Measurements from ENCODE around the gene IGFL3.
"Not testable (repeated sequence)": the region's sequence is repeated elsewhere in the genome, so short reads cannot be mapped to it uniquely, and the experiment has no call there.

The IGFL3 gene

DNA sequence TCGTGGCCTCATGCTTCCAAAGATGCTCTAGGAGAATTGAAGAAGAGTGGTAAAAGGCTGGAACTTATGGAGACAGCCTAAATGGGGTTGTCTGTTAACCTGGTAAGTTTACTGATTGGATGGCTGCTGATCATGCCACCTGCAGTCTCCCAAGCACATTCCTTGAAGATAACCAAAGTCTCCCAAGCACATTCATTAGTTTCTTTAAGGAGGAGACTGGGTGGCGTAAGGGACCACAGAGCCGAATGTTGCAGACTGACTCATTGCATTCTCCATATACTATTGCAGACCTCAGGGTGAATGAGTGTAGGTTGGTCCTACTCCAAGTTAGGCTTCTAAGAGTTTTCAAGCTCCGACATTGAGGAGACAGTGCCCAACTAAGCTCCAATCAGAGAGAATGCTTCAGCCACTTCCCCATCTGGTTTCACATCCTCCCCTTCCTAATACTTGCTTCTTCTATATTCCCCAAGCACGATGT lies at the start of gene IGFL3:
Gene IGFL3, minus strand, starts transcription at position 51 of the 478 bp plus-strand sequence. Its CDS starts 39 bp downstream, at position 12.
- no peak for DNase-seq

DNA sequence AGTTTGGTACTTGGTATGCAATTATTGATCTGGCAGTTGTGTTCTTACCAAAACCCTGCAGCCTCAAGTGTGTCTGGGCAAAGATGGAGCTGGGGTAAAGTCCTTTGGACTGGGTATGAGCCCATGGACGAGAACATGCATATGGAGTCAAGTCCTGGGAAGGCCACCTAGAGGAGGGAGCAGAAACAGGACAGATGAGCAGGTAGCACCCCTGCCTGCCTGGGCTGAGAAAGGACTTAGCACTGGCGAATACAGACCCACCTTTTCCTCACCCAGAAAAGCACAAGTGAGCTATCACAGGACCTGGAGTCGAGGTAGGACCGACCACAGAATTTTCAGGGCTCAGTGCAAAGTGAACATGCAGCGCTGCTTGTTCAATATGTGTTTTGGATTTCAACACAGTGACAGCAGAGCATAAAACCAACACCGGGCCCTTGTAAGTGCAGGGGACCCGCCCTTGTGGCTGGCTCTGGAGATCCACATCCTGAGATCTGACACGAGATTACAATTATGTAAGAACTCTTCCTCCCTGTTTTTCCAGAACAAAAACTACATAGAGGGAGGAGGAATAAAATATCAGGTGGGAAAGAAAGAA lies 49.5 kb upstream of the IGFL3 start:
- TF ChIP-seq GATA1 (IDR thresholded peaks at IDR 0.05; ENCODE audit: low read depth, low read length): no peak
- TF ChIP-seq POLR2A (IDR thresholded peaks at IDR 0.05; ENCODE audit: low read length): no peak
- no peak for DNase-seq

More for the DNA sequence above, at the start of gene IGFL3:
- TF ChIP-seq POLR2A (IDR thresholded peaks at IDR 0.05; ENCODE audit: low read length) (no peak), GATA1 (IDR thresholded peaks at IDR 0.05; ENCODE audit: low read depth, low read length) (no peak)

DNA sequence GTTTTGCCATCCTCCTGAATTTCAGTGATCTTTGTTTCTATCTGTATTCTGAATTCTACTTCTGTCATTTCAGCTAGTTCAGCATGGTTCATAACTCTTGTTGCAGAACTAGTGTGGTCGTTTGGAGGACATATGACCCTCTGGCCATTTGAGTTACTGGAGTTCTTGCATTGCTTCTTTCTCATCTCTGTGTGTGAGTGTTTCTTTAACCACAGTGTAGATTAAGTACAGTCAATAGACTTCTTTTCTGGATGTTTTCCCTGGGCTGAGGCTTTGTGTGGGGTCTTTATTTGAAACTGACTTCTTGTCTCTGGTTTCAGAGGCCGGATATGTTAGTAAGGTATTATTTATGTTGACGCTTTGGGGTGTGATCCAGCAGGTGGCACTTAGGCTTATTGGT lies 38.2 kb upstream of the IGFL3 start:
- no peak for DNase-seq
- TF ChIP-seq POLR2A (IDR thresholded peaks at IDR 0.05; ENCODE audit: low read length) (no peak), GATA1 (IDR thresholded peaks at IDR 0.05; ENCODE audit: low read depth, low read length) (no peak)

DNA sequence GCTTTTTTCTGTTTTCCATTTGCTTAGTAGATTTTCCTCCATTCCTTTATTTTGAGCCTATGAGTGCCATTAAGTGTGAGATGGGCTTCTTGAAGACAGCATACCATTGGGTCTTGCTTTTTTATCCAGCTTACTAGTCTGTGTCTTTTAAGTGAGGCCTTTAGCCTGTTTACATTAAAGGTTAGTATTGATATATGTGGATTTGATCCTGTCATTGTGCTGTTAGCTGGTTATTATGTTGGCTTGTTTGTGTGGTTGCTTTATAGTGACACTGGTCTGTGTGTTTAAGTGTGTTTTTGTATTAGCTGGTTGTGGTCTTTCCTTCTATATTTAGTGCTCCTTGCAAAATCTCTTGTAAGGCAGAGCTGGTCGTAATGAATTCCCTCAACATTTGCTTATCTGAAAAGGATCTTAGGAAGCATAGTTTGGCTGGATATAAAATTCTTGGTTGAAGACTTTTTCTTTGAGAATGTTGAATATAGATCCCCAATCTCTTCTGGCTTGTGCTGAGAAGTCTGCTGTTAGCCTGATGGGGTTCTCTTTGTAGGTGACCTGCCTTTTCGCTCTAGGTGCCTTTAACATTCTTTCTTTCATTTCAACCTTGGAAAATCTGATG lies 37.3 kb upstream of the IGFL3 start:
- DNase-seq: not testable (repeated sequence)

DNA sequence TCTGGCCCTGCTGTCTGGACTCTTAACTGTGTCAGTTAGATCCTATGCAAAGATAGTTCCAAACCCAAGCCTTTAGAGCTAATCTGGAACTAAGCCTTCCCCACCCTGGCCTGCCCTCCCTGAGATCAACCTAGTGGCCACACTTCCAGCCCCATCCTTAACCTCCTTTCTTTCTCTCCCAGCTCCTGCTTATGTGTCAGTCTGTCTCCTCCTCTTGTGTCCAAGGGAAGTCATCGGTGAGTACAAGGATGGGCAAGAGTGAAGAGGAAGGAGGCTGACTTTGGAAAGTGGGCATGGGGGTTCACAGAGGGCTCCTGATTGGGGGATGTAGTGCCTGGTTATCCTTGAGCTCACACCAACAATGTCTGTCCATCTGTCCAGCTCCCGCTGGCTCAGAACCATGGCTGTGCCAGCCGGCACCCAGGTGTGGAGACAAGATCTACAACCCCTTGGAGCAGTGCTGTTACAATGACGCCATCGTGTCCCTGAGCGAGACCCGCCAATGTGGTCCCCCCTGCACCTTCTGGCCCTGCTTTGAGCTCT lies 35.8 kb upstream of the IGFL3 start:
- no peak for DNase-seq
- TF ChIP-seq GATA1 (IDR thresholded peaks at IDR 0.05; ENCODE audit: low read depth, low read length): no peak
- no peak for TF ChIP-seq POLR2A (IDR thresholded peaks at IDR 0.05; ENCODE audit: low read length)

DNA sequence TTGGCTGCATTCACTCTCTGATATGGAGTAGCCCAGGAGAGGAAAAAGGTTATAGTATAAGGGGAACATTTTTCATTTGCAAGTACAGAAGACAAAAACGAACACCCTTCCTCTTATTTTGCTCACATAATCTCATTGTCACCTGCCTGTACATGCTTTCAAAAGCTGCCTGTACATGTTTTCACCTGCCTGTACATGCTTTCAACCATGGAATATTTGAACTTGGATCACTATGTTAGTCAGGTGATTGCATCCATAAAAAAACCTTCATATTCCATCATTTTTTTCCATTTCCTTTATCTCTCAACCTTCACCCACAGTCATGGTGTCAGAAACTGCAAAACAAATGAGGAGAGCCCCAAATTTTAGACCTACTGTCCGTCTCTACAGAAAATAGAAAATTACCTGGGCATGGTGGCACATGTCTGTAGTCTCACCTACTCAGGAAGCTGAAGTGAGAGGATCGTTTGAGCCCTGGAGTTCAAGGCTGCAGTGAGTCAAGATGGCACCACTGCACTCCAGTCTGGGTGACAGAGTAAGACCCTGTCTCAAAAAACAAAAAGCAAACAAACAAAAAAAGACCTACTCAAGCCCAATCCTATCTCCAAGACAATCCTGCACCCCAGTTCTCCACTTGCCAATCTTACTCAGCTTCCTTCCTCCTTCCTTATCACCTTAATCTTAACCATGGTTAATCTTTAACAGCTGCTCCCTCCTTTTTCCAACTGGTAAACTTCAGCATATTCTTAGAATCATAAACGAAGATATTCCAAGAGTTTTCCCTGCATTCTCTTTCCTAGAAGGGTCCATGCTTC lies 35.1 kb upstream of the IGFL3 start:
- no peak for DNase-seq
- TF ChIP-seq GATA1 (IDR thresholded peaks at IDR 0.05; ENCODE audit: low read depth, low read length): no peak
- no peak for TF ChIP-seq POLR2A (IDR thresholded peaks at IDR 0.05; ENCODE audit: low read length)

DNA sequence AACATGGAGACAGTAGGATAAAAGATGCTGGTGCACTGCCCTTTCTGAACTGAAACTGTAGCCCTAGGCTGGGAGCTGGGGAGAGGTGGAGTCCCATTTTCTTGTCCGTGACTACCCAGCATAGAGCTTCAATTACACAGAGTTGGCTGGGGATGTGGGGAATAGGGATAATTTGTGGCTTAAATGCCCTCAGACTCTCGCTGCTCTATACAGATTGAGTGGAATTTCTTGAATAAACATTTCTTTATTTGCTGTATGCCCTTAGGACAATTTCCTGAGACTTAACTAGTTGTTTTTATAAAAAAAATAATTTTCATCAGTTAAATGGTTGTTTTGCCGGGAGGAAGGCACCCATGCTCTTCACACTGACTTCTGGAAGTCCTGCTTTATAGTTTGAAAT lies 30.7 kb upstream of the IGFL3 start:
- no peak for TF ChIP-seq GATA1 (IDR thresholded peaks at IDR 0.05; ENCODE audit: low read depth, low read length)
- TF ChIP-seq POLR2A (IDR thresholded peaks at IDR 0.05; ENCODE audit: low read length): no peak

DNA sequence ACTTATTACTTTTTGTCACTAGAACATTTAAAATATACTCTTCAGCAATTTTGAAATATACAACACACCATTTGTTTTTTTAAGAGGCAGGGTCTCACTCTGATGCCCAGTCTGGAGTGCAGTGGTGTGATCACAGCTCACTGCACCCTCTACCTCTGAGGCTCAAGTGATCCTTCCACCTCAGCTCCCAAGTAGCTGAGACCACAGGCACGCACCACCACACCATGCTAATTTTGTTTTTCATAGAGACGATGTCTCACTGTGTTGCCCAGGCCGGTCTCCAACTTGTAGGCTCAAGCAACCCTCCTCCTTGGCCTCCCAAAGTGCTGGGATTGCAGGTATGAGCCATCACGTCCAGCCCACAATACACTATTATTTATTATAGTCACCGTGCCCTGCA lies 26.1 kb upstream of the IGFL3 start:
- DNase-seq: no peak
- no peak for TF ChIP-seq GATA1 (IDR thresholded peaks at IDR 0.05; ENCODE audit: low read depth, low read length)
- no peak for TF ChIP-seq POLR2A (IDR thresholded peaks at IDR 0.05; ENCODE audit: low read length)

More for the DNA sequence above, 30.7 kb upstream of the IGFL3 start:
- no peak for DNase-seq

DNA sequence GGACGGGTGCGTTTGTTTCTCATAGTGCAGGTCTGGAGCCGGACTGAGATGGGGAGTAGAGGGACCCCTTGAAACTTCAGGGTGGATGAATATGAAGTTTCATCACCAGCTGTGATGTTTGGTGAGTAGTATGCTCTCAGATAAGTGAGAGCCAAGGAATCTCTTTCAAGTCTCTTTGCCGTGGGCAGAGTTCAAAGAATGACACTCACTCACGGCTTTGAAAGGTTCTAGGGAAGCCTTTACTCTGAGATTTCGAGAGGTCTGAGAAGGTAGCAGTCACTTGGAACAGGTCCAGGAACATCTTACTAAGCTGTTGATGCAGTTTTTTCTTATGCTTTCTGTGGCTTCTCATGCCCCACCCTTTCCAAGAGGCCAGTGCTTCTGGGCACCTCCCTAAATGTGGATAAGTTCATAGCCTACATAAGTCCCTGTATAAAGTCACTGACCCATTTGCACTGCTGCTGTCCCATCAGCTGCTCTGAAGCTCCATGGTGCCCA lies 23.4 kb upstream of the IGFL3 start, which contains the start of gene IGFL2:
Gene IGFL2, plus strand, starts transcription at position 448 of the 498 bp plus-strand sequence. Its CDS starts 41 bp downstream, at position 489.
- DNase-seq: peak in 1 of 2 experiments; percentile 9

DNA sequence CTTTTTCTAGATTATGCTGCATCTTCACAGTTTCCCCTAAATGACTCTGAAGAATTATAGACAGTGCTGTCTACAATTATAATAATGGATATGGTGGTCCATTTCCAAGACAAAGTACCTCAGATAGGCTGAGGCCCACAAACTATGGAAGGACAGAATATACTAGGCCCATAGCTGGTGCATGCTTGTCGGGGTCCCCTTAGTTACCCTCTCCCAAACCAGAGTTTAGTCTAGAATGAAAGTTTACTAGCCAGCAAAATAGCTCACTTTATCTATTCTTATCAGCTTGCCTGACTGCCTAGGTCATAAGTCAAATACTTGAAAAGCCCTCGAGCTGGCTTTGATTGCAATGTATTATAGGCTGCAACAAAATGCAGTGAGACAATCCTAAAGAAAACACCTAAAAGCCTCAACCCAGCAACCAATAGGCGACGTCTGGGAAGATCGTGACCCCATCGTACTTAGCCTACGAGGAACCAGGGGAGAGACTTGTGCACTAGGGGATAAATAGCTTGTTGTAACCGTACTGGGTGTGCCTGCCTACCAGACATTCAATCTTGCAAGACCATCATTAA lies 22.8 kb upstream of the IGFL3 start:
- DNase-seq: no peak
- TF ChIP-seq GATA1 (IDR thresholded peaks at IDR 0.05; ENCODE audit: low read depth, low read length): no peak
- no peak for TF ChIP-seq POLR2A (IDR thresholded peaks at IDR 0.05; ENCODE audit: low read length)

More for the DNA sequence above, 23.4 kb upstream of the IGFL3 start, which contains the start of gene IGFL2:
- TF ChIP-seq GATA1 (IDR thresholded peaks at IDR 0.05; ENCODE audit: low read depth, low read length): no peak
- TF ChIP-seq POLR2A (IDR thresholded peaks at IDR 0.05; ENCODE audit: low read length): peak; percentile 19

DNA sequence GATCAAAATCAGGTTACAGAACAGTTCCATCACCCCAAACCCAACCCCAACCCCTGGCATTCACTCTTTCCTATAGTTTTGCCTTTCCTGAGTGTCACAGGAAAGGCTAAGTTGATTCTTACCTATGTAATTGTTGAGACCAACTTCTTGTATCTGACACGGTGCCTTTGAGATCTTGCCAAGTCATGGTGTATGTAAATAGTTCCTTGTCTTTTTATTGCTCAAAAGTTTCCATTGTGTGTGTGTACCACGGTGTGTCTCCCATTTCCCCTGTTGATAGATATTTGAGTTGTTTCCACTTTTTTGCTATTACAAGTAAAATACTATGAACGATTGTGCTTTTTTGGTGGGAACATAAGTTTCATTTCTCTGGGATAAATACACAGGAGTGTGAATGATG lies 20.3 kb upstream of the IGFL3 start:
- no peak for DNase-seq
- TF ChIP-seq POLR2A (IDR thresholded peaks at IDR 0.05; ENCODE audit: low read length) (no peak), GATA1 (IDR thresholded peaks at IDR 0.05; ENCODE audit: low read depth, low read length) (no peak)

DNA sequence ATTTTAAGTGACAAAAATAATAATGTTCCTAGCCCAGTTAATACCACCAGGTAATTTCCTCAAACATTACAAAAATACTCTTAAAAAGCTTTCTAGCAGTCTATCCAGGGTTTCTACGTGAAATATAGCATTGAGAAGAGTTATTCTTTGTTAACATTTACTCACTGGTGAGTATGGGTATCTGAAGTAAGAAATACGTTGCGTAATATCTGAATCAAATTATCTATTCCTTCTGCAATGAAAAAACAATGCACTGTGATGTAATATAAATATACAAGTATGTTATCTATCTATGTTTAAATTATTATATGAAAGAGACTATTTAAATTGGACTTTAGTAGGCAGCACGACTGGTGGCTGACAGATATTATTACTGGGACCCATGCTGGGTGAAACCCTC lies 17.8 kb upstream of the IGFL3 start:
- TF ChIP-seq POLR2A (IDR thresholded peaks at IDR 0.05; ENCODE audit: low read length) (no peak), GATA1 (IDR thresholded peaks at IDR 0.05; ENCODE audit: low read depth, low read length) (no peak)
- DNase-seq: no peak

DNA sequence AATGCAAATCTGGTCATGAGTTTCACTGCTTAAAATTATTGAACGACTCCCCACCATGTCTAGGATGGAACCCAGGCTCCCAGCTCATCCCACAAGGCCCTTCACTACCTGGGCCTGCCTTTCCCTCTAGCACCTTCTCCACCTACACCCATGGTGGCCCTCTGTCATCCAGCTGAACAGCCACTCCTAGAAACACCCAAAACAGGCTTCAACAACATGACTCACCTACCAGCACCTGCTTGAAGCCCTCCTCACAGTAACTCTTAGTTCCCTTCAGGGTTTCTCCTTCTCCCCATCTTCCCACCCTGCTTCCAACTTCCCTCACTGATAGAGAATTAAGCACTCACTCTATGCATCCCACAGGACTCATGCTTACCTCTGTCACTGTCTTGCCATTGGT lies 16.9 kb upstream of the IGFL3 start:
- no peak for TF ChIP-seq GATA1 (IDR thresholded peaks at IDR 0.05; ENCODE audit: low read depth, low read length)
- TF ChIP-seq POLR2A (IDR thresholded peaks at IDR 0.05; ENCODE audit: low read length): no peak
- DNase-seq: no peak
